ENCODE data around the gene ICOSLG.
"Not testable (repeated sequence)": the region's sequence is repeated elsewhere in the genome, so short reads cannot be mapped to it uniquely, and the experiment has no call there.

Gene ICOSLG

GRCh38 chr21:44220674-44221073 is 20.1 kb downstream of the ICOSLG start:
- not testable (repeated sequence) for DNase-seq

- DNase-seq = not testable (repeated sequence)
These were observed 22.3 kb downstream of the ICOSLG start for GRCh38 chr21:44218461-44218860.

- DNase-seq = not testable (repeated sequence)
These were observed 28.8 kb downstream of the ICOSLG start for GRCh38 chr21:44211978-44212377.

GRCh38 chr21:44211574-44211973 is 29.2 kb downstream of the ICOSLG start:
- DNase-seq = not testable (repeated sequence)

- peak; percentile 19 for DNase-seq
These were observed 32.7 kb downstream of the ICOSLG start for GRCh38 chr21:44207860-44208646.

- not testable (repeated sequence) for DNase-seq
These were observed 33.8 kb downstream of the ICOSLG start for GRCh38 chr21:44206698-44207676.

GRCh38 chr21:44206187-44206586 is 34.6 kb downstream of the ICOSLG start:
- DNase-seq = not testable (repeated sequence)

- DNase-seq = not testable (repeated sequence)
These were observed 38.0 kb downstream of the ICOSLG start for GRCh38 chr21:44202590-44203299.

- DNase-seq = not testable (repeated sequence)
These were observed 40.7 kb downstream of the ICOSLG start for GRCh38 chr21:44199997-44200396.

GRCh38 chr21:44199448-44199847 is 41.3 kb downstream of the ICOSLG start:
- DNase-seq = no peak

- DNase-seq = not testable (repeated sequence)
These were observed 43.6 kb downstream of the ICOSLG start for GRCh38 chr21:44197156-44197516.

GRCh38 chr21:44196212-44197155 is 44.3 kb downstream of the ICOSLG start:
- not testable (repeated sequence) for DNase-seq

GRCh38 chr21:44194888-44195287 is 45.9 kb downstream of the ICOSLG start:
- peak; percentile 15 for DNase-seq

GRCh38 chr21:44194451-44194850 is 46.3 kb downstream of the ICOSLG start:
- DNase-seq = not testable (repeated sequence)

- DNase-seq = not testable (repeated sequence)
These were observed 47.6 kb downstream of the ICOSLG start for GRCh38 chr21:44193108-44193507.

GRCh38 chr21:44190349-44191271 is 50.1 kb downstream of the ICOSLG start:
- not testable (repeated sequence) for DNase-seq

GRCh38 chr21:44184862-44185261 is 55.9 kb downstream of the ICOSLG start:
- DNase-seq = not testable (repeated sequence)

- DNase-seq = not testable (repeated sequence)
These were observed 58.5 kb downstream of the ICOSLG start for GRCh38 chr21:44182202-44182601.

GRCh38 chr21:44181506-44181905 is 59.2 kb downstream of the ICOSLG start:
- not testable (repeated sequence) for DNase-seq

- DNase-seq = not testable (repeated sequence)
These were observed 64.6 kb downstream of the ICOSLG start for GRCh38 chr21:44176127-44176526.
